HepG2 (cell line): ENCODE results near the gene C2CD2. TPM values are rescaled to one million over a fixed set of nuclear protein-coding genes. Genes with fewer than 3 reads are reported as not detected.

Experiments used
- CAMTA2 ChIP-seq: sonication (generic); formaldehyde crosslinking; IDR thresholded peaks from 2 replicates; pipeline ENCODE4 v1.4.0; 2020; ENCODE audit warnings: mild to moderate bottlenecking, missing genetic modification reagents, borderline replicate concordance
- DPF2 ChIP-seq: sonication (generic); formaldehyde crosslinking; IDR thresholded peaks from 2 replicates; pipeline ENCODE4 v1.4.0; 2020; ENCODE audit warnings: mild to moderate bottlenecking, low read depth, missing genetic modification reagents, borderline replicate concordance
- EHMT2 ChIP-seq: fragments of 200-600 bp; sonication (generic); IDR thresholded peaks from 2 replicates; pipeline ENCODE4 v1.7.0; 2017; ENCODE audit warnings: antibody characterized with exemption, low read depth, low read length, borderline replicate concordance
- HOXA9 ChIP-seq: sonication (generic); formaldehyde crosslinking; IDR thresholded peaks from 2 replicates; pipeline ENCODE4 v1.8.1; 2022; ENCODE audit warnings: missing genetic modification reagents, mild to moderate bottlenecking, moderate library complexity, borderline replicate concordance
- LBX2 ChIP-seq: sonication (generic); formaldehyde crosslinking; IDR thresholded peaks from 2 replicates; pipeline ENCODE4 v1.5.0; 2020; ENCODE audit warnings: missing genetic modification reagents, mild to moderate bottlenecking, borderline replicate concordance
- NCOA1 ChIP-seq: sonication (generic); formaldehyde crosslinking; IDR thresholded peaks from 2 replicates; pipeline ENCODE4 v1.9.0; 2021; ENCODE audit warnings: missing genetic modification reagents
- NFRKB ChIP-seq: fragments of 450-650 bp; IDR thresholded peaks from 2 replicates; pipeline ENCODE4 v1.6.1; 2017
- NR3C1 ChIP-seq: sonication (generic); formaldehyde crosslinking; IDR thresholded peaks from 2 replicates; pipeline ENCODE4 v1.4.0; 2020; ENCODE audit warnings: missing genetic modification reagents
- PHF21A ChIP-seq: sonication (generic); formaldehyde crosslinking; IDR thresholded peaks from 2 replicates; pipeline ENCODE4 v1.5.0; 2020; ENCODE audit warnings: mild to moderate bottlenecking, missing genetic modification reagents
- PHF8 ChIP-seq: sonication (generic); formaldehyde crosslinking; IDR thresholded peaks from 2 replicates; pipeline ENCODE4 v1.5.0; 2020; ENCODE audit warnings: missing genetic modification reagents
- POLR2A ChIP-seq, 2 experiments: IDR thresholded peaks; 2 replicates each; pipeline ENCODE4 v1.6.1; 2011; ENCODE audit warnings: low read depth in 2 of 2, low read length in 2 of 2, mild to moderate bottlenecking in 1 of 2, moderate library complexity in 1 of 2; ENCODE audit not compliant: insufficient read depth in 1 of 2
- TBP ChIP-seq: sonication (generic); formaldehyde crosslinking; IDR thresholded peaks from 2 replicates; pipeline ENCODE4 v1.5.0; 2020; ENCODE audit warnings: missing genetic modification reagents
- ZBTB1 ChIP-seq: sonication (generic); formaldehyde crosslinking; IDR thresholded peaks from 2 replicates; pipeline ENCODE4 v1.4.0; 2020; ENCODE audit warnings: missing genetic modification reagents, borderline replicate concordance
- ZBTB42 ChIP-seq: sonication (generic); formaldehyde crosslinking; IDR thresholded peaks from 2 replicates; pipeline ENCODE4 v1.5.0; 2020; ENCODE audit warnings: mild to moderate bottlenecking, missing genetic modification reagents
- ZMYM4 ChIP-seq: sonication (generic); formaldehyde crosslinking; IDR thresholded peaks from 2 replicates; pipeline ENCODE4 v1.8.1; 2023; ENCODE audit warnings: mild to moderate bottlenecking, missing genetic modification reagents
- ZNF225 ChIP-seq: sonication (generic); formaldehyde crosslinking; IDR thresholded peaks from 2 replicates; pipeline ENCODE4 v1.4.0; 2020; ENCODE audit warnings: mild to moderate bottlenecking, missing genetic modification reagents
- ZNF468 ChIP-seq: sonication (generic); formaldehyde crosslinking; IDR thresholded peaks from 2 replicates; pipeline ENCODE4 v1.8.0; 2022; ENCODE audit warnings: mild to moderate bottlenecking, moderate library complexity, missing genetic modification reagents
- ZNF503 ChIP-seq: sonication (generic); formaldehyde crosslinking; IDR thresholded peaks from 2 replicates; pipeline ENCODE4 v1.4.0; 2020; ENCODE audit warnings: missing genetic modification reagents
- ZNF563 ChIP-seq: sonication (generic); formaldehyde crosslinking; IDR thresholded peaks from 2 replicates; pipeline ENCODE4 v1.8.0; 2022; ENCODE audit warnings: mild to moderate bottlenecking, moderate library complexity, missing genetic modification reagents
- ZNF616 ChIP-seq: sonication (generic); formaldehyde crosslinking; IDR thresholded peaks from 2 replicates; pipeline ENCODE4 v1.5.0; 2020; ENCODE audit warnings: low read depth, mild to moderate bottlenecking, missing genetic modification reagents
- ZNF629 ChIP-seq: sonication (generic); formaldehyde crosslinking; conservative IDR thresholded peaks from 2 replicates; pipeline ENCODE4 v1.5.0; 2020; ENCODE audit warnings: missing genetic modification reagents
- ZNF672 ChIP-seq: sonication (generic); formaldehyde crosslinking; IDR thresholded peaks from 2 replicates; pipeline ENCODE4 v1.8.1; 2022; ENCODE audit warnings: missing genetic modification reagents
- ZNF7 ChIP-seq: IDR thresholded peaks from 2 replicates; pipeline ENCODE4 v1.6.1; 2016; ENCODE audit warnings: missing biosample characterization, missing genetic modification reagents
- polyA plus RNA-seq, 8 experiments: library from polyadenylated mRNA; depleted of rRNA in 3 of 8; stranded (reverse) in 7 of 8; unstranded in 1 of 8; fragments of >200 nt; fragmentation: Illumina TruSeq in 4 of 8; extraction: Trizol in 4 of 8; gene quantifications; 2 replicates each; pipeline versions ENCODE4 v1.2.1 to v1.2.3, GENCODE V29; 2011 to 2016; ENCODE audit warnings: low read depth in 4 of 8, missing spikeins in 1 of 8, mixed read lengths in 1 of 8; ENCODE audit not compliant: insufficient read depth in 1 of 8
- total RNA-seq, 5 experiments: library from RNA; depleted of rRNA; stranded (reverse); fragments of >200 nt; fragmentation: Illumina TruSeq; extraction: Trizol; gene quantifications; 2 replicates each; pipeline ENCODE4 v1.2.3, GENCODE V29; 2016; ENCODE audit warnings: low read depth in 1 of 5
- TF ChIP-seq, protein P1 (sequence below): sonication (generic); formaldehyde crosslinking; IDR thresholded peaks from 2 replicates; pipeline ENCODE4 v1.5.0; 2020; ENCODE audit warnings: mild to moderate bottlenecking, missing genetic modification reagents
- TF ChIP-seq, protein P2 (sequence below): sonication (generic); formaldehyde crosslinking; IDR thresholded peaks from 2 replicates; pipeline ENCODE4 v1.8.1; 2023; ENCODE audit warnings: mild to moderate bottlenecking, missing genetic modification reagents

Gene C2CD2
- total and polyA plus RNA-seq, 2 of the 13 experiments (the other 11 are each of a cell fraction or from before 2014, with no cell fraction given): 12.5 to 19.7 TPM

DNA sequence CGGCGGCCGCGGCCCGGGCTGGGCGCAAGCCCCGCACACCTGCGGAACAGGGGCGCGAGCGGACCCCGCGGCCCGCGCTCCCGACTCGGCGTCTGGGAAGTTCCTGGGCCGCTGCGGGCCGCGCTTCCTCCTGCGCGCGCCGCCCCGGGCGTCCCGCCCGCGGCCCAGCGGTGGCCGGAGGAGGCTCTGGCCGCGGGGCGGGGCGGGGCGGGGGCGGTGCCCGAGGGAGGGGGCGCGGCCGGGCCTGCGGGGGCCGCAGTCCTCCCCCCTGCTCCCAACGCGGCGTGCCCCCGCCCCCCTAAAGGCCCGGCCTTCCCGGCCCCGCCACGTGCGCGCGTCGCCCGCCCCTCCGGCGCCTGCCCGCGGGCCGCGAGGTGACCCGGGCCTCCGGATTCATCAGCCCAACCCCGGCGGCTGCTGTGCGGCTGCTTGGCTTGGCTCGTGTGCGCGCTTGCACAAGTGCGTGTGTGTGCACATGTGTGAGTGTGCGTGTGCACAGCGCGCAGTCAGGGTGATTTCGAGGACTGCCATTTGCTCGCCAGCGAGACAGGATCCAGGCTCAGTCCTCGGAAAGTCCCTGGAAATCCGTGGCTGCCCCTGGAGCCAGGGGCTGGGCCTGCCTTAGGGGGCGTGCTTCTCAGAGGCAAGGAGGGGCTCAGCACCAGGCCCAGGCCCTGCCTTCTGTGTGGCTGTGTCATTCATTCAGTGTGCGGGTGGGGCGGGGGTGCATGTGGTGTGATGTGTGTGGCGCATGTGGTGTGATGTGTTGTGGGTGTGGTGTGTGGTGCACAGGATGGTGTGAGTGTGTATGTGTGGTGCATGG, at the start of gene C2CD2 (continued):
- TF ChIP-seq DPF2 (CRISPR knock-in tag) (0 out of 2 replicates have a peak, but pooled peaks have one; percentile 16), ZNF503 (CRISPR knock-in tag) (no peak), ZNF616 (0 out of 2 replicates have a peak, but pooled peaks have one; percentile 61), ZNF7 (no peak), NCOA1 (CRISPR knock-in tag) (no peak), TBP (no peak), ZNF629 (CRISPR knock-in tag) (no peak), ZBTB1 (CRISPR knock-in tag) (no peak), ZNF672 (CRISPR knock-in tag) (no peak), ZMYM4 (peak; percentile 69), CAMTA2 (CRISPR knock-in tag) (no peak), LBX2 (CRISPR knock-in tag) (no peak), HOXA9 (CRISPR knock-in tag) (0 out of 2 replicates have a peak, but pooled peaks have one; percentile 57), ZNF225 (CRISPR knock-in tag) (peak; percentile 63; the same call in 1 of the 2 replicates), EHMT2 (no peak), ZNF468 (no peak), POLR2A (IDR thresholded peaks at IDR 0.05; ENCODE audit: insufficient read depth in 1 of 2, low read depth in 2 of 2, low read length in 2 of 2) (peak in 1 of 2 experiments; percentile 48; a peak in 1 of 4 replicates), NR3C1 (CRISPR knock-in tag) (no peak), PHF8 (peak; percentile 38; the same call in 1 of the 2 replicates), NFRKB (no peak), PHF21A (no peak), ZBTB42 (CRISPR knock-in tag) (no peak), ZNF563 (CRISPR knock-in tag) (peak; percentile 90)
- TF ChIP-seq, protein P1, sequence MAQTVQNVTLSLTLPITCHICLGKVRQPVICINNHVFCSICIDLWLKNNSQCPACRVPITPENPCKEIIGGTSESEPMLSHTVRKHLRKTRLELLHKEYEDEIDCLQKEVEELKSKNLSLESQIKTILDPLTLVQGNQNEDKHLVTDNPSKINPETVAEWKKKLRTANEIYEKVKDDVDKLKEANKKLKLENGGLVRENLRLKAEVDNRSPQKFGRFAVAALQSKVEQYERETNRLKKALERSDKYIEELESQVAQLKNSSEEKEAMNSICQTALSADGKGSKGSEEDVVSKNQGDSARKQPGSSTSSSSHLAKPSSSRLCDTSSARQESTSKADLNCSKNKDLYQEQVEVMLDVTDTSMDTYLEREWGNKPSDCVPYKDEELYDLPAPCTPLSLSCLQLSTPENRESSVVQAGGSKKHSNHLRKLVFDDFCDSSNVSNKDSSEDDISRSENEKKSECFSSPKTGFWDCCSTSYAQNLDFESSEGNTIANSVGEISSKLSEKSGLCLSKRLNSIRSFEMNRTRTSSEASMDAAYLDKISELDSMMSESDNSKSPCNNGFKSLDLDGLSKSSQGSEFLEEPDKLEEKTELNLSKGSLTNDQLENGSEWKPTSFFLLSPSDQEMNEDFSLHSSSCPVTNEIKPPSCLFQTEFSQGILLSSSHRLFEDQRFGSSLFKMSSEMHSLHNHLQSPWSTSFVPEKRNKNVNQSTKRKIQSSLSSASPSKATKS (CRISPR knock-in tag): no peak
- TF ChIP-seq, protein P2, sequence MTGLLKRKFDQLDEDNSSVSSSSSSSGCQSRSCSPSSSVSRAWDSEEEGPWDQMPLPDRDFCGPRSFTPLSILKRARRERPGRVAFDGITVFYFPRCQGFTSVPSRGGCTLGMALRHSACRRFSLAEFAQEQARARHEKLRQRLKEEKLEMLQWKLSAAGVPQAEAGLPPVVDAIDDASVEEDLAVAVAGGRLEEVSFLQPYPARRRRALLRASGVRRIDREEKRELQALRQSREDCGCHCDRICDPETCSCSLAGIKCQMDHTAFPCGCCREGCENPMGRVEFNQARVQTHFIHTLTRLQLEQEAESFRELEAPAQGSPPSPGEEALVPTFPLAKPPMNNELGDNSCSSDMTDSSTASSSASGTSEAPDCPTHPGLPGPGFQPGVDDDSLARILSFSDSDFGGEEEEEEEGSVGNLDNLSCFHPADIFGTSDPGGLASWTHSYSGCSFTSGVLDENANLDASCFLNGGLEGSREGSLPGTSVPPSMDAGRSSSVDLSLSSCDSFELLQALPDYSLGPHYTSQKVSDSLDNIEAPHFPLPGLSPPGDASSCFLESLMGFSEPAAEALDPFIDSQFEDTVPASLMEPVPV (CRISPR knock-in tag): no peak
